Measurements from ENCODE around the gene TCF25.
"Not testable (repeated sequence)": the region's sequence is repeated elsewhere in the genome, so short reads cannot be mapped to it uniquely, and the experiment has no call there.

The TCF25 gene

DNA sequence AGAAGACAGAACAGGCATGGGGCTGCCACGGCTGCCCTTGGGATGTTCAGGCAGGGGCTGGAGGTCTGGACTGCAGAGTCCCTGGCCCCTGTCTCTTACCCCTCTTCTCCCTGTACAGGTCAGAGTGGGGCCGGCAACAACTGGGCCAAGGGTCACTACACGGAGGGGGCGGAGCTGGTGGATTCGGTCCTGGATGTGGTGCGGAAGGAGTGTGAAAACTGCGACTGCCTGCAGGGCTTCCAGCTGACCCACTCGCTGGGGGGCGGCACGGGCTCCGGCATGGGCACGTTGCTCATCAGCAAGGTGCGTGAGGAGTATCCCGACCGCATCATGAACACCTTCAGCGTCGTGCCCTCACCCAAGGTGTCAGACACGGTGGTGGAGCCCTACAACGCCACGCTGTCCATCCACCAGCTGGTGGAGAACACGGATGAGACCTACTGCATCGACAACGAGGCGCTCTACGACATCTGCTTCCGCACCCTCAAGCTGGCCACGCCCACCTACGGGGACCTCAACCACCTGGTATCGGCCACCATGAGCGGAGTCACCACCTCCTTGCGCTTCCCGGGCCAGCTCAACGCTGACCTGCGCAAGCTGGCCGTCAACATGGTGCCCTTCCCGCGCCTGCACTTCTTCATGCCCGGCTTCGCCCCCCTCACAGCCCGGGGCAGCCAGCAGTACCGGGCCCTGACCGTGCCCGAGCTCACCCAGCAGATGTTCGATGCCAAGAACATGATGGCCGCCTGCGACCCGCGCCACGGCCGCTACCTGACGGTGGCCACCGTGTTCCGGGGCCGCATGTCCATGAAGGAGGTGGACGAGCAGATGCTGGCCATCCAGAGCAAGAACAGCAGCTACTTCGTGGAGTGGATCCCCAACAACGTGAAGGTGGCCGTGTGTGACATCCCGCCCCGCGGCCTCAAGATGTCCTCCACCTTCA lies 61.5 kb downstream of the TCF25 start:
- ChIA-PET CTCF (no interaction called here), POLR2A (ENCODE audit: low non-redundant PET) (no interaction called here)
- DNase-seq (ENCODE audit: low spot score): no peak

GRCh38 chr16:89935620-89936019 lies 62.2 kb downstream of the TCF25 start:
- CTCF ChIA-PET; DNase-seq (ENCODE audit: low spot score); H3K27ac ChIP-seq; POLR2A ChIA-PET (ENCODE audit: low non-redundant PET): not testable (repeated sequence)

More for the DNA sequence above, 61.5 kb downstream of the TCF25 start:
- TF ChIP-seq CTCF (conservative IDR thresholded peaks at IDR 0.05; ENCODE audit: low read depth): no peak
- no peak overlapping the region for H3K27ac ChIP-seq

DNA sequence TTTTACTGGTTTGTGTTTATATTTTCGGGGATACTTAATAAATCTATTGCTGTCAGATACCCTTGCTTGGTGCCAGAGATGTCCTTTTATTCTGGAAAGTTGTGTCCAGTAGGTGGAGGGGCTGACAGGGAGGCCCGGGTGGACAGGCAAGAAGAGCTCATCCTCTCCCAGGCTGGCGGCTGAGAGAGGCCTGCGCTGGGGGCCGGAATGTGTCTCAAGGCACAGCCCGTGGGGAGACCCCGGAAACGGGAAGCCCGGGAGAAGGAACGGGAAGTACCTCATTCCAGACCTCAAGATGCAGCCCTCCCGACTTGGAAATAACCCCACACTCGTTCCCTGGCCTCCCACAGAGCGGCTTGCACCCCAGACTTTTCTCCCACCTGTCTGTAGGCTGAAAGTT lies 62.6 kb downstream of the TCF25 start:
- no peak for DNase-seq (ENCODE audit: low spot score)
- TF ChIP-seq CTCF (conservative IDR thresholded peaks at IDR 0.05; ENCODE audit: low read depth): no peak
- no peak overlapping the region for H3K27ac ChIP-seq
- ChIA-PET CTCF (no interaction called here), POLR2A (ENCODE audit: low non-redundant PET) (no interaction called here)

GRCh38 chr16:89936508-89936907 lies 63.1 kb downstream of the TCF25 start:
- no peak for TF ChIP-seq CTCF (conservative IDR thresholded peaks at IDR 0.05; ENCODE audit: low read depth)
- no peak for DNase-seq (ENCODE audit: low spot score)
- H3K27ac ChIP-seq: no peak overlapping the region
- ChIA-PET POLR2A (ENCODE audit: low non-redundant PET) (no interaction called here), CTCF (no interaction called here)

DNA sequence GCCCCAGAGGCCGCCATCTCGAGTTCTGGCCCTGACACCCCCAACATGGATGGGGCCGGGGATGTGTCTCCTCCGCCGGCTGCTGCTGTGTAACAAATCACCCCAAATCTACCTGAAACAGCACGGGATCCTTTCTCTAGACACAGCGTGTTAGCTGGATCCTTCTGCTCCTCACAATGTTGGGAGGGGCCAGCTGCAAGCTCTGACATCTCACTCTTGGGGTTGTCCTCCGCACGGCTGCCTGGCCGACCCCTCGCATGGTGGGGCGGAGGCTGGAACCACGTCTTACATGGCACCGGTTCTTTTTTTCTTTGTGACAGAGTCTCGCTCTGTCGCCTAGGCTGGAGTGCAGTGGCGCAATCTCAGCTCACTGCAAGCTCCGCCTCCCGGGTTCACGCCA lies 63.6 kb downstream of the TCF25 start:
- POLR2A ChIA-PET (ENCODE audit: low non-redundant PET): no interaction called here
- TF ChIP-seq CTCF (conservative IDR thresholded peaks at IDR 0.05; ENCODE audit: low read depth): no peak

GRCh38 chr16:89938175-89938885 lies 64.9 kb downstream of the TCF25 start:
- POLR2A ChIA-PET (ENCODE audit: low non-redundant PET): no interaction called here
- no peak for TF ChIP-seq CTCF (conservative IDR thresholded peaks at IDR 0.05; ENCODE audit: low read depth)
- no peak for DNase-seq (ENCODE audit: low spot score)
- CTCF ChIA-PET: no interaction called here
- H3K27ac ChIP-seq: no peak overlapping the region

More for the DNA sequence above, 63.6 kb downstream of the TCF25 start:
- no peak overlapping the region for H3K27ac ChIP-seq
- no peak for DNase-seq (ENCODE audit: low spot score)
- CTCF ChIA-PET: no interaction called here

DNA sequence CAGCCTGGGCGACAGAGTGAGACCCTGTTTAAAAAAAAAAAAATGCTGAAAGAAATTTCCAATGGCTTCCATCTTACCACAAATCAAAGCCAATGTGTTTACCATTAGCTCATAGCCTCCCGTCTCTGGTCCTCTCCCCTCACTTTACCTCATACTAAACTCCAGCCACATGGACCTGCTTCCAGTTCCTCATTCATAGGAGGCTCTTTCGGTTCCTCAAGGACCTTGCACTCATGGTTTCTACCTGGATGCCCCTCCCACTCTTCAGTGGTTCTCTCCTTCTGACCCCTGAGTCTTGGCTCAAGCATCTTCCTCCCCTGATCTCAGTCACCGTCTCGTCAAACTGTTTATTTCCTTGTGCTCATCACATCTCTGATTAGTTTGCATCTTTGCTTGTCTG lies 71.4 kb downstream of the TCF25 start:
- TF ChIP-seq CTCF (conservative IDR thresholded peaks at IDR 0.05; ENCODE audit: low read depth): no peak
- POLR2A ChIA-PET (ENCODE audit: low non-redundant PET): no interaction called here
- DNase-seq (ENCODE audit: low spot score): no peak
- no peak overlapping the region for H3K27ac ChIP-seq
- CTCF ChIA-PET: interaction anchor here (0.6 to 0.7 kb wide), 2 partner anchors 28 kb away, joined by 4 to 6 read pairs; no protein-coding TSS in a partner anchor
